SHP77 treated with DMSO at 0.1 percent for 48 hours (cell line): Measurements from ENCODE around the gene KIAA0825.

ENCODE experiments used
- DNase-seq: peaks from one replicate; lab custom pipeline; 2025; lab: John Stamatoyannopoulos, UW

The KIAA0825 gene

DNA sequence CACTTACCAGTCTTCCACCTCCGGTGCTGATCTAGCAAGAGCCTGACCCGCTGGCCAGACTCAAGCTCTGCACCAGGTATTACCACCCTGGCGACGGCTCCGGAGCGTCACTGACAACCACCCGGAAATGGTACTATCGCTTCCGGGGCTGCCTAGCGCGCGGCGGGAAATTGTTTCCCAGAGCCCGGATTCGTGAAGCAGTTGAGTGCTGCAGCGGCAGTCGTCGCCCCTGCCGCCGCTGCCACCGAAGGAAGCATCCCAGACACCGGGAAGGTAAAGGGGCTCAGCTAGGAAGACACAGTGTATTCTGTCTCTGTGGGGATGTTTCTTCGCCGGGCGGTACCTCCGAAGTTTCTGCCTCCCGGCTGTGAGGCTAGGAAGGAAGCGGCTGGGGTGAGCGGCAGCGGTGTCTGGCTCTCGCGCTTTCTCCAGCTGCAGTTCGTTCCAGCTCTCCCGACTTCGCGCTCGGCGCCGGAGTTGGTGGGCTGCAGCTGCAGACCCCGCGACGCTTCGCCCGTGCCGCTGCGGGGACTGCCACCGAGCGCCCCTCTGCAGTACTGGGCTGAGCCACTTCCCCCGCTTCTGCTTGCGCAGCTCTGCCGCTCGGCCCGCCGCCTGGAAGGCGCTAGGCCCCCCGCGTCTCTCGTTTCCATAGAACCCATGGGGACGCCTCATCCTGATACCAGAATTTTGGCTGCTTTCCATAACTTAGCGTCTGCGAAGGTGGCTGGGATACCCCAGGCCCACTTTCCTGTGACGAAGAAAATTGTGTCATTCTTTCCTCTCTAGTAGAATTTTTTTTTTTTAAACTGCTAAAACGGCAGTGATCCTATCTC lies at the start of gene KIAA0825, which contains the start of gene SLF1:
Gene KIAA0825 (minus strand): TSS at position 112 of the 836 bp plus-strand sequence. CDS start 81,478 bp downstream, outside the sequence.
Gene SLF1 (plus strand): TSS at position 177 of the 836 bp plus-strand sequence. CDS start 10,142 bp downstream, outside the sequence.
- DNase-seq, result peak; percentile 84

DNA sequence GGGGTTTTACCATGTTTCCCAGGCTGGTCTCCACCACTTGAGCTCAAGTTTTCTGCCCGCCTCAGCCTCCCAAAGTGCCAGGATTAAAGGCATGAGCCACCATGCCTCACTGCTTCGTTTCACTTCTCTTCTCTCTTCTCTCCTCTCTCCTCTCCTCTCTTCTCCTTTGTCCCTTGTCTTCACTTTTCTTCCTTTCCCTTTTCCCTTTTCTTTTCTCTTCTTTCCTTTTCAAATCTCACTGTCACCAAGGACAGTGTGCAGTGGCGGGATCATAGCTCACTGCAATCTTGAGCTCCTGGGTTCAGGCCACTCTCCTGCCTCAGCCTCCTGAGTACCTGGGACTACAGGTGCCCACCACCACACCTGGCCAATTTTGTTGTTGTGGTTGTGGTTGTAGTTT lies 49.5 kb upstream of the KIAA0825 start:
- no peak for DNase-seq

- no peak for DNase-seq
Observed at GRCh38 chr5:94661086-94661485, 42.7 kb upstream of the KIAA0825 start.

GRCh38 chr5:94660506-94660905 lies 42.1 kb upstream of the KIAA0825 start:
- DNase-seq, result no peak

GRCh38 chr5:94658272-94658671 lies 39.9 kb upstream of the KIAA0825 start:
- no peak for DNase-seq

DNA sequence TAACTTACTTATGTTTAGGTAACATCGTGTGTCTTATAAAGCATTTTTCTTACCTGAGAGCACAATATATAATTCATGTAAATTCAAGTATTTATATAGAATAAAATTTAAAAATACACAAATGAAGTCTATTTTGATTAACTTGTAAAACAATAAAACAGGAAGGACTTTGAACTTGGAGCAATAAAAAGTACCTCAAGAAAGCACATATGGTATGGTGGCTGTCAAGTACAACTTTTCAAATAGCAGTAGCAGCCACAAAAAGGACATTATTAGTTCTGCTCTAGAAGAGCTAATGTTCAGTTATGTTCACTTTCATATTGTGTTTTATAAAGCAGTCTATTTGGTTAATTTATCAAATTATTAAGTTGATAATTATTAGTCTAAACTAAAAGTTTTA lies 31.5 kb upstream of the KIAA0825 start:
- no peak for DNase-seq

DNA sequence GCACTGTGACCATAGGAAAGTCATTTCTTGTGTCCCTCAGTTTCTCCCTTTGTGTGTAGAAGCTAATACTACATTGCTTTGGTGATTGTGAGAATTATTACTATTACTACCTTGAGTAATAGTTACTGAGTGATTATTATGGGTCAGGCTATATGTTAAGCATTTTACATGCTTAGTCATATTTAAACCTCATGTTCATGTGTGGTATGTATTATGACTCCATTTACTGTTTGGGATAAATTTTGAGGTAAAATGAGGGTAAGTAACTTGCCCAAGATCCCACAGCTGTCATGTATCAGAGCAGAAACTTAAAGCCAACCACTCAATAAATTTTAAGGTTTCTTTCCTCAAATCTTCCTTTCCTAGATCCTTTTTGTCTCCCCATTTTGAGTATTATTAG lies 28.4 kb upstream of the KIAA0825 start:
- DNase-seq, result no peak

GRCh38 chr5:94645053-94645452 lies 26.6 kb upstream of the KIAA0825 start:
- DNase-seq, result no peak

GRCh38 chr5:94640176-94640575 lies 21.8 kb upstream of the KIAA0825 start:
- no peak for DNase-seq

DNA sequence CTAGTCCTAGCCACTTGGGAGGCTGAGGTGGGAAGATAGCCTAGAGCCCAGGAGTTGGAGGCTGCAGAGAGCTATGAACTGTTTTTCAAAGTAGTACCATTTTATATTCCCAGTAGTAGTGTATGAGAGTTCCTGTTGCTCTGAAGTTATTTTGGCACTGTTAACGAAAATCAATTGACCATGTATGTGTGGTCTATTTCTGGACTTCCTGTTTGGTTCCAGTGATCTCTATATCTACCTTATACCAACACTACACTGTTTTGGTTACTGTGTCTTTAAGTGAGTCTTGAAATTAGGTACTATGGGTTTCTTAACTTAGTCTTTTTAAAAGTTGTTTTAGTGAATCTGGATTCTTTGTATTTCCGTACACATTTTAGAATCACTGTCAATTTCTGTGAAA lies 13.6 kb upstream of the KIAA0825 start:
- DNase-seq, result no peak

DNA sequence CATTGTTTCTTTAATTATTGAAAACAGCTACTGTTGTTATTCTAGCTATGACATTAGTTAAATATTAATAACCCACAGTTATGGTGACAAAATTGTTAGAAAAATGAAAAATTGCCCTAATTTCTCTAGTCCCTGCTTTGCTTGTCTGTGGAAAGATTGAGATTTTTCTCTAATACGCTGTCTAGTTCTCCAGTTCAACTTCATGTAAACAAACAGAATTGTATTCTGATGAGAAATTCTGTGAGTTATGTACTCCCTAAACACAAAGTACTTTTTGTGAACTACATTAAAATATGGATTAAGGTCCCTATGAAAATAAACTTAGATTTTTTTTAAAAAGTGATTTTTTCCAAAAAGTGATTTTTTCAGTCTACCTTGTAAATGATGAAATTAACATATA lies 8.8 kb upstream of the KIAA0825 start:
- no peak for DNase-seq

GRCh38 chr5:94623877-94624276 lies 5.5 kb upstream of the KIAA0825 start:
- DNase-seq, result no peak

GRCh38 chr5:94623011-94623410 lies 4.6 kb upstream of the KIAA0825 start:
- no peak for DNase-seq

GRCh38 chr5:94621763-94622162 lies 3.4 kb upstream of the KIAA0825 start:
- DNase-seq, result no peak

GRCh38 chr5:94620256-94620655 lies 1.9 kb upstream of the KIAA0825 start:
- no peak for DNase-seq

DNA sequence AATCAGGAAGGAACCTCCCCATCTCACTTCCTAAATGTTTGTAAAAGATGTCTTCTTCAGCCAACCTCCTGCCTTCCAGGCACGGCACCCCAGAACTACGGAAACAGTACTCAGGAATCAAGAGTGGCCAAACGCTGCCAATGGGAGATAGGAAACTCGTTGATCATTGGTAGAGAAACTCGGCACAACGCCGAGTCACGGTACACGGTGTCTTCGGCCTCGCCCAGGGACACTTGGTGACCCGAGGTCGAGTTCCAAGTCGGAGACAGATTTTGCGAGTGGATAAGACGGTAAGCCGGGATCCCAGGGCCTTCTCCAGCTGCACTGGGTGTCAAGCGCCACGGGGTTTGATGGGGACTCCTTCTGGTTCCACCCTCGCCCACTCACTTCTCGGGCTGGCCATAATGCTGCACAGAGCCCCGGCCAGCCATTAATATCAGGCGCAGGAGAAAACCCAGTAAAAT lies 343 bp downstream of the KIAA0825 start:
- DNase-seq, result no peak

DNA sequence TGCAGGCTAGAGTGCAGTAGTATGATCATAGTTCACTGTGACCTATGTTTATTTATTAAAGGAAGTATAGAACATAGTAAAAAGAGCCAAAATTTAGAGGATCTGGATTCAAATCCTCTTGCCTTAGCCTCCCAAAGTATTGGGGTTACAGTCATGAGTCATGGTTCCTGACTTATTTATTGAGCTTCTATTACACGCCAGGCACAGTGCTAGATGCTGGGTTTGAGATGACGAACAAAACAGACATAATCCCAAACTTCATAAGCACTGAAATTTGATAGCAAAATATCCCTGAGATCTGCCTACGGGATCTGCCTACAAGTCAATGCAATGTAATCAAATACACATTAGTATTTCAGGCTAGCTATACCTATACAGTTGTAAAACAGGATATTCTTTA lies 2.5 kb downstream of the KIAA0825 start:
- DNase-seq, result no peak

DNA sequence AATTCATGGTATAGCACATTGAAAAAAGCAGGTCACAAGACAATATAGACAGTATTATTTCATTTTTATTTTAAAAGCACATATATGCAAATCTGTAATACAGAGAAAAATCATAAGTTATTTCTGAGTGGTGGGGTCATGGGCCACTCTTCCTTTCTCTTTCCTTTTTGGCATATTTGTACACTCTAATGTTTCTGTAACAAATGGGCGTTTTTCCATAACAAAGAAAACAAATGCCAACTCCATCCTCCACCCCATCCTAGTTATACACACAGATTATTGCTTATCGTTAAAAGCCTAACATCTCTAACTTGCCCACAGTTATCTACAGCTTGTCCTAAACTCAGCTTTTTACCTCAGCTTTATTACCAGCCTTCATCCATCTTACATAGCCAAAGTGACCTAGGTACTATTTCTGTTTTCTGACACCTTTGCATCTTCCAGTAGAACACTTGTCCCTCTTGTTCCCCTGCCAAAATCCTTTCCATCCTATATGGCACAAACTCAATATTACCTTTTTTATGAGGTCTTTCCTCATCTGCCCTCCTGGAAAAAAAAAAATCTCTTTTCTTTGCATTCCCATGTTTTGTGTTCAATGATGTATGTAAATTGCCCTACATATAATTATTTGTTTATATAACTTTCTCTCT lies 4.1 kb downstream of the KIAA0825 start:
- no peak for DNase-seq

GRCh38 chr5:94613583-94613982 lies 4.8 kb downstream of the KIAA0825 start:
- no peak for DNase-seq

GRCh38 chr5:94595281-94595840 lies 23.0 kb downstream of the KIAA0825 start:
- no peak for DNase-seq

GRCh38 chr5:94577466-94578245 lies 40.7 kb downstream of the KIAA0825 start:
- no peak for DNase-seq

DNA sequence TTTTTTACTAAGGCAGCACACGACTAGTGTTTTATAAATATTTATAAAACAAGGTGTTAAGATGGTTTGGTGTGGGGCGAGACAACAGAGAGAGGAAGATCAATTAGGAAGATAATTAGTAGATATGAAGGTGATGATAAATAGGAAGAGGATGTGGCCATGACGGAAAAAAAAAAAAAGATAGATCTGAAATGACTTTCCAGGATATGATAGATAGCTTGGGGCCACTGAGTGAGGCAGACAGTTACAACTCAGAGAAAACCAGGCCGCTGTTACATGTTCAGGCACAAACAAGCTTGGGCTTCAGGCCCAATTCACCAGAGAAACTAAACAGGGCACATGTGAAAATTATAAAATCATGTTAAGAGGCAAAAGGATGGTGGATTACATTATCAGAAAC lies 43.2 kb downstream of the KIAA0825 start:
- DNase-seq, result no peak
